Neutrophil (primary cell): ENCODE data around the gene B3GNT3.
A peak's percentile ranks its signal among the peaks of the same experiment; 100 is the strongest.

Experiments
- H3K27ac ChIP-seq: fragments of 200-600 bp; sonication (generic); 2 replicates; pipeline ENCODE4 v1.5.1; 2016; ENCODE audit warnings: mild to moderate bottlenecking, moderate library complexity
- H3K27me3 ChIP-seq: fragments of 200-600 bp; sonication (generic); 2 replicates; pipeline ENCODE4 v1.6.0; 2016; ENCODE audit warnings: mild to moderate bottlenecking
- H3K36me3 ChIP-seq: fragments of 200-600 bp; sonication (generic); 2 replicates; pipeline ENCODE4 v1.5.1; 2017
- H3K4me1 ChIP-seq, 2 experiments: fragments of 200-600 bp in 1 of 2; sonication (generic) in 1 of 2; 1 replicate in 1 of 2; 2 replicates in 1 of 2; pipeline versions ENCODE4 v1.5.1 to v1.6.1; 2013 to 2016; ENCODE audit warnings: low read depth in 1 of 2, low read length in 1 of 2, mild to moderate bottlenecking in 1 of 2, moderate library complexity in 1 of 2; ENCODE audit not compliant: control insufficient read depth in 1 of 2, insufficient read depth in 1 of 2
- H3K4me3 ChIP-seq, 2 experiments: fragments of 200-600 bp in 1 of 2; sonication (generic) in 1 of 2; 1 replicate in 1 of 2; 2 replicates in 1 of 2; pipeline ENCODE4 v1.5.1; 2013 to 2016; ENCODE audit warnings: low read depth in 1 of 2, low read length in 1 of 2, mild to moderate bottlenecking in 1 of 2, moderate library complexity in 1 of 2
- H3K9me3 ChIP-seq: fragments of 200-600 bp; sonication (generic); 2 replicates; pipeline ENCODE4 v1.5.1; 2016
- TF ChIP-seq, protein P1 (sequence below): fragments of 200-600 bp; sonication (generic); IDR thresholded peaks from 2 replicates; pipeline ENCODE4 v1.5.1; 2016; ENCODE audit warnings: antibody characterized with exemption

Gene B3GNT3

DNA sequence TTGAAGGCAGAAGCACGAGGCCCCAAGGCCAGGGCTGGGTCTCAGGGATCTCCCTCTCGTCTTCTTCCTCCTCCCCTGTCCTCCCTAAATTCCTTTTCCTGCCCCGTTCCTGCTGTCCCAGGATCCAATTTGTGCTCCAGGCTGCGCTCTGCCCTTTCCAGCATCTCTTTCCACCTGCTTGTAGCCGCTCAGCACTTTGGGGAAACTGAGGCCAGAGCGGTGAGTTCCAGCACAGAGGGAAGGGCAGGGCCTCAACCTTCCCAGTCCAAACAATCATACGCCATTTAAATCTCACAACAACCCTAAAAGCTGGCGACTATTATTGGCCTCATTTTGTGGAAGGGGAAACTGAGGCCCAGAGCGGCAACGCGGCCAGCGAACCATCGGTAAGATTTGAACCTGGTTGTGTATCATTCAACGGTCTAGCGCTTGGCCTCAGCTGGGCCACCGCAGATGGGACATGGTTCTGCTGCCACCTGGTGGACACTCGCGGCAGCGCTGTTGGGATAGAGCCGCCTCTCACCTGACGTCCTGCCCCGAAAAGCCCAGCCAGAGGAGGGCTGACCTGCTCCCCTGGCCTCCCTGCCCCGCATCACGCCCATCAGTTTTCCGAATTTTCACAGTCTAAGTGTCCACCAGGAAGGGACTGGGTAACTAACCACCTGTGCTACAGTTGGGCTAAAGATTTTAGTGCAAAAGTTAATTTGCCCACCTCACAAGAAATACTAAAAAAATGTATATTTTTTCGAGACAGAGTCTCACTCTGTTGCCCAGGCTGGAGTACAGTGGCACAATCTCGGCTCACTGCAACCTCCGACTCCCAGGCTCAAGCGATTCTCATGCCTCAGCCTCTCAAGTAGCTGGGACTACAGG lies 60.6 kb downstream of the B3GNT3 start:
- TF ChIP-seq, protein P1, sequence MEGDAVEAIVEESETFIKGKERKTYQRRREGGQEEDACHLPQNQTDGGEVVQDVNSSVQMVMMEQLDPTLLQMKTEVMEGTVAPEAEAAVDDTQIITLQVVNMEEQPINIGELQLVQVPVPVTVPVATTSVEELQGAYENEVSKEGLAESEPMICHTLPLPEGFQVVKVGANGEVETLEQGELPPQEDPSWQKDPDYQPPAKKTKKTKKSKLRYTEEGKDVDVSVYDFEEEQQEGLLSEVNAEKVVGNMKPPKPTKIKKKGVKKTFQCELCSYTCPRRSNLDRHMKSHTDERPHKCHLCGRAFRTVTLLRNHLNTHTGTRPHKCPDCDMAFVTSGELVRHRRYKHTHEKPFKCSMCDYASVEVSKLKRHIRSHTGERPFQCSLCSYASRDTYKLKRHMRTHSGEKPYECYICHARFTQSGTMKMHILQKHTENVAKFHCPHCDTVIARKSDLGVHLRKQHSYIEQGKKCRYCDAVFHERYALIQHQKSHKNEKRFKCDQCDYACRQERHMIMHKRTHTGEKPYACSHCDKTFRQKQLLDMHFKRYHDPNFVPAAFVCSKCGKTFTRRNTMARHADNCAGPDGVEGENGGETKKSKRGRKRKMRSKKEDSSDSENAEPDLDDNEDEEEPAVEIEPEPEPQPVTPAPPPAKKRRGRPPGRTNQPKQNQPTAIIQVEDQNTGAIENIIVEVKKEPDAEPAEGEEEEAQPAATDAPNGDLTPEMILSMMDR, result peak; percentile 97
- no peaks in the 10 kb centered on the region for H3K9me3 ChIP-seq
- H3K36me3 ChIP-seq, result no peaks in the 10 kb centered on the region
- peaks cover 32 to 37% of the 10 kb centered on the region in 2 experiments for H3K4me1 ChIP-seq
- H3K27me3 ChIP-seq, result no peaks in the 10 kb centered on the region
- peak overlapping the region; percentile 27 for H3K27ac ChIP-seq
- no peak overlapping the region for H3K4me3 ChIP-seq

DNA sequence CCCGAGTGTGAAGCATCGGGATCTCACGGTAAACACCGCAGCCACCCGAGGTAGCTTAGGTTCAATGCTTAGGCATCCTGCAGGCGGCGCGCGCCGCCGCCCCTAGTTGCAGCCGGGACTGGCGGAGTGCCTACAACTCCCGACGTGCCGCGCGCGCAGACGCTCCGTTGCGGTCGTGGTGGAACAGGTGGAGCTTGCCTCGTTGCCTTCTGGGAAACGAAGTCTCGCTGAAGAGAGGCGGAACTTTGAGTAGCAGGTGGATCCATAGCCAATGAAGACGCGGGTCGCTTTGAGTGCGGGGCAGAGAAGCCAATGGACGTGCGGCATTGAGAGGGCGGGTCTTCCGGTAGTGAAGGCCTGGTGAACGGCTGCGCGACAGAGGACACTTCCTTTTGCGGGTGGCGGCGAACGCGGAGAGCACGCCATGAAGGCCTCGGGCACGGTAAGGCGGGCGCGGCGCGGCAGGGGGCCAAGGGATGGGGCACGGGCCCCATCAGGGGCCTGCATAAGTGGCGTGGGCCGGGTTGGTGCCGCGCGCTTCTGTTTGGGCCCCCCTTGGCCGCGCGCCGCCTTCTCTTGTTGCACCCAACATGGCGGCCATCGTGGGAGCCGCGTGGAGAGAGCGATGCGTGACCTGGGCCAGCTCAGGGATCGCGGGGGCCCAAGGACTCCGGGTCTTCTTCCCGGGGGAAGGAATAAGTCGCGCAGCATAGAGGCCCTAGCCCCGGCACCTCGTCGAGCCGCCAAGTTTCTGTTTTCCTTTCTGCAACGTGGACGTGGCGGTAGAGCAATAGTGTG lies 64.8 kb downstream of the B3GNT3 start, which contains the start of gene RPL18A:
RPL18A (plus strand) TSS at position 378 of the 798 bp plus-strand sequence; CDS start at position 425, 47 bp downstream.
- TF ChIP-seq, protein P1, result peak; percentile 85
- H3K9me3 ChIP-seq, result no peaks in the 10 kb centered on the region
- H3K27me3 ChIP-seq, result no peaks in the 10 kb centered on the region
- H3K4me3 ChIP-seq, result peak within 1 kb of the TSS; percentile 79 to 97
- peaks cover 29% of the 10 kb centered on the region for H3K36me3 ChIP-seq
- peaks cover 23 to 25% of the 10 kb centered on the region in 2 experiments for H3K4me1 ChIP-seq
- peak within 1 kb of the TSS; percentile 33 for H3K27ac ChIP-seq

DNA sequence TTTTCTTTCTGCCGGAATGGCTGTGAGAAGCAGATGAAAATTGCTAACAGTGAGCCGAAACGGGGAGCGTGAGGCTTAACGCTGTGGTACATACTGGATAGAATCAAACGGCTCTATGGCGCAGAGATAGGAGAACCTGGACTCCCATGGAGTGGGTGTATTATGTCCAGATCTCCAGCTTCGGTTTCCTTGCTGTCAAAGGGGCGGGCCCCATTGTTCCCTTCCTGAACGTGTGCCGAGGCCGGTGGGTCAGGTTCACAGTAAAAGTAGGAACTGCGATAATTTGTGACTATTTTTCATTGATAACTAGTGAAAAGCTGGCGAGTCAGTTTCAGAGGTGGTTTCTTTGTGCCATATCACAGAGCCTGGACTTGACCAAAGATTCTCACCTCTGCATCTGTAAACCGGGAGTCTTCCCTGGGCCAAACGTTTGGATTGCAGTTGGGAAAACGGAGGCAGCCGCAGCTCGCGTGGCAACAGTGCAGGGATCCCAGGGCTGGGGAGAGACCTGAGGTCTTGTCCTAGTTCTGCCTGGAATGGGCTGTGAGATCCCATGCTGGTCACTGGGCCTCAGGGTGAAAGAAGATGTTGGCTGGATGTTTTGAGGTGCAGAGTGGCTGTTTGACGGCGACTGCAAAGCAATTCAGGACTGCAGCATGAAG lies 65.5 kb downstream of the B3GNT3 start:
- Histone ChIP-seq H3K36me3 (peaks cover 32% of the 10 kb centered on the region), H3K4me3 (peak overlapping the region; percentile 79 to 97), H3K4me1 (peaks cover 19 to 21% of the 10 kb centered on the region in 2 experiments), H3K9me3 (no peaks in the 10 kb centered on the region), H3K27me3 (no peaks in the 10 kb centered on the region), H3K27ac (peak overlapping the region; percentile 33)
- TF ChIP-seq, protein P1, result no peak

DNA sequence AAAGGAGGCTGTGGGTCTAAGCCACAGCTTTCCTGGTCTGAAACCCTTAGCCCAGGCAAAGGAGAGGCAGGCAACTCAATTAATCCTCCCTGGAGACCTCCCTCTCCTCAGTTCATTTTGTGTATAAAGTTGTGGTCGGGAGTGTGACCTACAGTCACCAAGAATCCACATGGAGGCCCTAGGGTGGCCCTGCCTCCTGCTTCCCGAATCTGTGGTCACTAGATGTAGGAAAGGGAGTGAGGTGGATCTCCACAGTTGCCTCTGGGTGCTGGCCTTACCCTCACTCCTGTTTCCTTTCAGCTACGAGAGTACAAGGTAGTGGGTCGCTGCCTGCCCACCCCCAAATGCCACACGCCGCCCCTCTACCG lies 66.0 kb downstream of the B3GNT3 start:
- Histone ChIP-seq H3K36me3 (peaks cover 32% of the 10 kb centered on the region), H3K4me3 (no peak overlapping the region), H3K9me3 (no peaks in the 10 kb centered on the region), H3K27ac (no peak overlapping the region), H3K4me1 (peaks cover 16 to 17% of the 10 kb centered on the region in 2 experiments), H3K27me3 (no peaks in the 10 kb centered on the region)
- TF ChIP-seq, protein P1, result no peak
